ENCODE data around the gene PNPLA5. TPM values are rescaled to one million over a fixed set of nuclear protein-coding genes. Genes with fewer than 3 reads are reported as not detected.

PNPLA5 gene
- total RNA-seq, 1 experiment from 2014 or later = not detected

DNA sequence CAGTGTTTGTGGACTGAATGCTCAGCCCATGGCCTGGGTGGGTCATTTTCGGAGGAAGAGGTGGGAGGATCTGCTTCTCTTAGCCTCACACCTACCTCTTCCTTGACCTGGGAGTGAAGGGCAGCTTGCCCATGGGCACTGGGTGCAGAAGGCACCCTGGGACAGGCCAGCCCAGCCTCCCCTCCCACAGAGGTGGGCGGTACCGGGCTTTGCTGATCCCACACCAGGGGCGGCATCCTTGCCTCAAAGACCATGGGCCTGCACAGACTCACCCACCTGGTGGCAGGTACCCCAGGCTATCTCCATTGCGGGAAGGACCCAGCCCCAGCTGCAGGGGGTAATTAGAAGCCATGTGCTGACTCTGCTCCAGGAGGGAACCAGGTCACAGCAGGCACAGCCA lies 1.5 kb upstream of the PNPLA5 start:
- intact Hi-C loops (cut with micrococcal nuclease; ENCODE audit: unreplicated experiment) = no loop called here
- CTCF ChIA-PET = no interaction called here
- no peak for TF ChIP-seq TCF7L2 (IDR thresholded peaks at IDR 0.05; ENCODE audit: low read depth, low read length)
- TF ChIP-seq, protein P1, sequence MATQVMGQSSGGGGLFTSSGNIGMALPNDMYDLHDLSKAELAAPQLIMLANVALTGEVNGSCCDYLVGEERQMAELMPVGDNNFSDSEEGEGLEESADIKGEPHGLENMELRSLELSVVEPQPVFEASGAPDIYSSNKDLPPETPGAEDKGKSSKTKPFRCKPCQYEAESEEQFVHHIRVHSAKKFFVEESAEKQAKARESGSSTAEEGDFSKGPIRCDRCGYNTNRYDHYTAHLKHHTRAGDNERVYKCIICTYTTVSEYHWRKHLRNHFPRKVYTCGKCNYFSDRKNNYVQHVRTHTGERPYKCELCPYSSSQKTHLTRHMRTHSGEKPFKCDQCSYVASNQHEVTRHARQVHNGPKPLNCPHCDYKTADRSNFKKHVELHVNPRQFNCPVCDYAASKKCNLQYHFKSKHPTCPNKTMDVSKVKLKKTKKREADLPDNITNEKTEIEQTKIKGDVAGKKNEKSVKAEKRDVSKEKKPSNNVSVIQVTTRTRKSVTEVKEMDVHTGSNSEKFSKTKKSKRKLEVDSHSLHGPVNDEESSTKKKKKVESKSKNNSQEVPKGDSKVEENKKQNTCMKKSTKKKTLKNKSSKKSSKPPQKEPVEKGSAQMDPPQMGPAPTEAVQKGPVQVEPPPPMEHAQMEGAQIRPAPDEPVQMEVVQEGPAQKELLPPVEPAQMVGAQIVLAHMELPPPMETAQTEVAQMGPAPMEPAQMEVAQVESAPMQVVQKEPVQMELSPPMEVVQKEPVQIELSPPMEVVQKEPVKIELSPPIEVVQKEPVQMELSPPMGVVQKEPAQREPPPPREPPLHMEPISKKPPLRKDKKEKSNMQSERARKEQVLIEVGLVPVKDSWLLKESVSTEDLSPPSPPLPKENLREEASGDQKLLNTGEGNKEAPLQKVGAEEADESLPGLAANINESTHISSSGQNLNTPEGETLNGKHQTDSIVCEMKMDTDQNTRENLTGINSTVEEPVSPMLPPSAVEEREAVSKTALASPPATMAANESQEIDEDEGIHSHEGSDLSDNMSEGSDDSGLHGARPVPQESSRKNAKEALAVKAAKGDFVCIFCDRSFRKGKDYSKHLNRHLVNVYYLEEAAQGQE (IDR thresholded peaks at IDR 0.05; ENCODE audit: insufficient read depth in 1 of 2, low read depth in 2 of 2, low read length in 1 of 2) = no peak
- TF ChIP-seq POLR2AphosphoS5 (IDR thresholded peaks at IDR 0.05; ENCODE audit: low read depth, low read length) = no peak
- TF ChIP-seq, protein P2, sequence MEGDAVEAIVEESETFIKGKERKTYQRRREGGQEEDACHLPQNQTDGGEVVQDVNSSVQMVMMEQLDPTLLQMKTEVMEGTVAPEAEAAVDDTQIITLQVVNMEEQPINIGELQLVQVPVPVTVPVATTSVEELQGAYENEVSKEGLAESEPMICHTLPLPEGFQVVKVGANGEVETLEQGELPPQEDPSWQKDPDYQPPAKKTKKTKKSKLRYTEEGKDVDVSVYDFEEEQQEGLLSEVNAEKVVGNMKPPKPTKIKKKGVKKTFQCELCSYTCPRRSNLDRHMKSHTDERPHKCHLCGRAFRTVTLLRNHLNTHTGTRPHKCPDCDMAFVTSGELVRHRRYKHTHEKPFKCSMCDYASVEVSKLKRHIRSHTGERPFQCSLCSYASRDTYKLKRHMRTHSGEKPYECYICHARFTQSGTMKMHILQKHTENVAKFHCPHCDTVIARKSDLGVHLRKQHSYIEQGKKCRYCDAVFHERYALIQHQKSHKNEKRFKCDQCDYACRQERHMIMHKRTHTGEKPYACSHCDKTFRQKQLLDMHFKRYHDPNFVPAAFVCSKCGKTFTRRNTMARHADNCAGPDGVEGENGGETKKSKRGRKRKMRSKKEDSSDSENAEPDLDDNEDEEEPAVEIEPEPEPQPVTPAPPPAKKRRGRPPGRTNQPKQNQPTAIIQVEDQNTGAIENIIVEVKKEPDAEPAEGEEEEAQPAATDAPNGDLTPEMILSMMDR (IDR thresholded peaks at IDR 0.05) = no peak
- no peak for TF ChIP-seq SIN3A (IDR thresholded peaks at IDR 0.05; ENCODE audit: borderline replicate concordance, insufficient read depth, low read depth, low read length)

DNA sequence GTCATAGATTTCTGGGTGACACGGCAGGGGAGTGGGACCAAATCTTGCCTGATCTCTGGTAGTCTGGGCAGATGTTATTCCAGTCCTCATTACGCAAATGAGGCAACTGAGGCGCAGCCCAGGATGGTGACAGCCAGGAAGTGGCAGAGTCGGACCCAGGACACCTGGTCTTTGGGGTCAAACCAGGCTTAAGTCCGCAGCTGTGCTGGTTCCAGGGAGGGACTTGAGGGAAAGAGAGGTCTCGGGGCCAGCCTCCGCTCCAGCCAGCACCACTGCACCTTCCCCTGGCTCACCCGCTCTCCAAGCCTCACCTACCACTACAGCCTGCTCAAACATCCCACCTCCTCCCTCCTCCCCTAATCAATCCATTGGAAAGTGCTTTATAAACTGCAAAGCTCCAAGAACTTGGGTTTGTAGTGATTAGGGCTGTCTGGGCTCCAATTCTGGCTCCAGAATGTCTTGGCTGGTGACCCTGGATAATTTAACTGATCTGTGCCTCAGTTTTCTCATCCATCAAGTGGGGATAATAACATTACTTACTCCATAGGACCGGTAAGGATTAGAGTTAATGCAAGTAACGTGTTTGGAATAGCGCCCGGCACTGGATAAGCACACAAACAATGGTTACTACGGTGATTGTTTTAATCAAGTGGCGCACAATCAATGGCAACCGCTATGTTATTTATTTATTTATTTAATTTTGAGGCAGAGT lies 526 bp upstream of the PNPLA5 start:
- no peak overlapping the region for H3K4me3 ChIP-seq (ENCODE audit: low read depth in 2 of 2, low read length in 2 of 2)
- ATAC-seq = no peak

More for the DNA sequence above, 1.5 kb upstream of the PNPLA5 start:
- no peak overlapping the region for H3K4me3 ChIP-seq (ENCODE audit: low read depth in 2 of 2, low read length in 2 of 2)
- ATAC-seq (no peak), DNase-seq (ENCODE audit: low read depth, low spot score) (no peak)
- no peaks in the 10 kb centered on the region for H3K4me1 ChIP-seq (ENCODE audit: control insufficient read depth, insufficient read depth, low read length)
- in situ Hi-C loops (cut with HindIII; ENCODE audit: low pct_unique_long_range_greater_than_20kb, low sequenced_read_pairs) = no loop called here
- POLR2A ChIA-PET = no interaction called here
- no peaks in the 10 kb centered on the region; the same call in 1 of the 2 replicates for H3K27me3 ChIP-seq (ENCODE audit: control insufficient read depth, insufficient read depth, low read length)
- no TSS peak for BruUV-seq (replicated peaks)
- H3K36me3 ChIP-seq (ENCODE audit: control insufficient read depth, insufficient read depth, low read length) = no peaks in the 10 kb centered on the region
- H3K27ac ChIP-seq (ENCODE audit: low read length) = no peak overlapping the region
- H3K9me3 ChIP-seq (ENCODE audit: control insufficient read depth, insufficient read depth, low read depth, low read length) = no peaks in the 10 kb centered on the region

More for the DNA sequence above, 526 bp upstream of the PNPLA5 start:
- ChIA-PET CTCF (no interaction called here), POLR2A (no interaction called here)
- BruUV-seq (replicated peaks) = no TSS peak
- Histone ChIP-seq H3K4me1 (ENCODE audit: control insufficient read depth, insufficient read depth, low read length) (no peaks in the 10 kb centered on the region), H3K36me3 (ENCODE audit: control insufficient read depth, insufficient read depth, low read length) (no peaks in the 10 kb centered on the region), H3K27me3 (ENCODE audit: control insufficient read depth, insufficient read depth, low read length) (no peaks in the 10 kb centered on the region; the same call in 1 of the 2 replicates), H3K27ac (ENCODE audit: low read length) (no peak overlapping the region), H3K9me3 (ENCODE audit: control insufficient read depth, insufficient read depth, low read depth, low read length) (no peaks in the 10 kb centered on the region)
- in situ Hi-C loops (cut with HindIII; ENCODE audit: low pct_unique_long_range_greater_than_20kb, low sequenced_read_pairs) (no loop called here), intact Hi-C loops (cut with micrococcal nuclease; ENCODE audit: unreplicated experiment) (no loop called here)
- no peak for DNase-seq (ENCODE audit: low read depth, low spot score)
- TF ChIP-seq POLR2AphosphoS5 (IDR thresholded peaks at IDR 0.05; ENCODE audit: low read depth, low read length) (no peak), TCF7L2 (IDR thresholded peaks at IDR 0.05; ENCODE audit: low read depth, low read length) (no peak), SIN3A (IDR thresholded peaks at IDR 0.05; ENCODE audit: borderline replicate concordance, insufficient read depth, low read depth, low read length) (no peak)
- TF ChIP-seq, protein P1 (IDR thresholded peaks at IDR 0.05; ENCODE audit: insufficient read depth in 1 of 2, low read depth in 2 of 2, low read length in 1 of 2) = no peak
- TF ChIP-seq, protein P2 (IDR thresholded peaks at IDR 0.05) = no peak

Measured in Panc1 (cell line).